ENCODE results near the gene FGF22. TPM values are rescaled to one million over a fixed set of nuclear protein-coding genes. Genes with fewer than 3 reads are reported as not detected.

Gene FGF22
- total and polyA plus RNA-seq, 2 donors (not counting 1 experiment from before 2014, with no cell fraction given): 0.34 to 2.9 TPM

DNA sequence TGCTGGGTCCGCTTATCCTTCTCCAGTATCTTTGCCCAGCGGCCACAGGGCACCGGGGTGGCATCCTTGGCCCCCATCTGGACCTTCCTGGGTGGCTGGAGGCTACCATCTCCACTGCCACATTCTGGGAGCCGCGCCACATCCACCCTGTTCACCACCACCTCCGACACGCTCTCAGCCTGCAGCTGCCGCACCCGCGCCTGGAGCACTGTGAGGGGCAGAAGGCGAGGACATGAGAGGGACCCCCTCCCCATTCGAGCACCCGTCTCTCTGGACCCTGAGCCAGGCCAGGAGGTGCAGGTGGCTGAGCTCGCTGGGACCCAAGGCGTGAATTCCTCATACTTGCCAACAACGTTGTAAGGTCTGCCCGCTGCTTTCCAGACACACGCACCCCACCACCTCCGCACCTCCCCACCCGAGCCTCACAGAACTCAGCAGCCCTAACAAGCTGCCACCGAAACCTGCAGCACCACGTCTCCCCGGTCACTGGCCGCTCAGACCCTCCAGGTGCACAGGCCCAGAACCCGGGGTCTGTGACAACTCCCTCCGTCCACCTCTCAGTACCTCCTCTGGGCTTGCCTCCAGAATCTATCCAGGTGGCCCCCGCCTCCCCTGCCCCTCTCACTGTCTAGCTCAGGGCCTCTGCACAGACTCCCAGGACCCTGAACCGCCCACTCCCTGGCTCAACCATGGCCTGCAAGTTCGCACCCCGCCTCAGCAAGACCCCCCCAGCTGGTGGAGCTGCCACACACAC is 9.5 kb upstream of the FGF22 start:
- TF ChIP-seq, protein P1, sequence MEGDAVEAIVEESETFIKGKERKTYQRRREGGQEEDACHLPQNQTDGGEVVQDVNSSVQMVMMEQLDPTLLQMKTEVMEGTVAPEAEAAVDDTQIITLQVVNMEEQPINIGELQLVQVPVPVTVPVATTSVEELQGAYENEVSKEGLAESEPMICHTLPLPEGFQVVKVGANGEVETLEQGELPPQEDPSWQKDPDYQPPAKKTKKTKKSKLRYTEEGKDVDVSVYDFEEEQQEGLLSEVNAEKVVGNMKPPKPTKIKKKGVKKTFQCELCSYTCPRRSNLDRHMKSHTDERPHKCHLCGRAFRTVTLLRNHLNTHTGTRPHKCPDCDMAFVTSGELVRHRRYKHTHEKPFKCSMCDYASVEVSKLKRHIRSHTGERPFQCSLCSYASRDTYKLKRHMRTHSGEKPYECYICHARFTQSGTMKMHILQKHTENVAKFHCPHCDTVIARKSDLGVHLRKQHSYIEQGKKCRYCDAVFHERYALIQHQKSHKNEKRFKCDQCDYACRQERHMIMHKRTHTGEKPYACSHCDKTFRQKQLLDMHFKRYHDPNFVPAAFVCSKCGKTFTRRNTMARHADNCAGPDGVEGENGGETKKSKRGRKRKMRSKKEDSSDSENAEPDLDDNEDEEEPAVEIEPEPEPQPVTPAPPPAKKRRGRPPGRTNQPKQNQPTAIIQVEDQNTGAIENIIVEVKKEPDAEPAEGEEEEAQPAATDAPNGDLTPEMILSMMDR (IDR thresholded peaks at IDR 0.05): no peak
- no peak for TF ChIP-seq EZH2 (IDR thresholded peaks at IDR 0.05; ENCODE audit: borderline replicate concordance, insufficient read depth, low read depth, low read length, poor library complexity, severe bottlenecking)
- Histone ChIP-seq H3K27me3 (replicated peaks in 1 of 4; ENCODE audit: control extremely low read depth in 1 of 4, control insufficient read depth in 3 of 4, insufficient read depth in 4 of 4, low read length in 3 of 4) (no peaks in the 10 kb centered on the region), H3K9ac (ENCODE audit: low read length) (no peak overlapping the region), H3K4me1 (ENCODE audit: control insufficient read depth in 2 of 2, insufficient read depth in 2 of 2, low read length in 2 of 2) (peaks cover 14 to 24% of the 10 kb centered on the region in 2 donors), H3K27ac (ENCODE audit: low read length in 2 of 2) (no peak overlapping the region), H3K9me3 (ENCODE audit: control extremely low read depth in 1 of 3, control insufficient read depth in 2 of 3, insufficient read depth in 1 of 3, low read length in 2 of 3) (no peaks in the 10 kb centered on the region), H3K4me2 (replicated peaks; ENCODE audit: low read depth, low read length, poor library complexity, severe bottlenecking) (no peak overlapping the region), H3K36me3 (replicated peaks in 1 of 2; ENCODE audit: control extremely low read depth in 1 of 2, control insufficient read depth in 1 of 2, extremely low read depth in 1 of 2, insufficient read depth in 2 of 2, low read length in 1 of 2) (peaks cover 0 to 26% of the 10 kb centered on the region in 2 experiments), H3K4me3 (ENCODE audit: control extremely low read depth in 1 of 5, extremely low read depth in 1 of 5, insufficient read depth in 1 of 5, low read depth in 2 of 5, low read length in 4 of 5) (no peak overlapping the region), H2AFZ (ENCODE audit: insufficient read depth, low read depth, low read length, poor library complexity, severe bottlenecking) (no peak overlapping the region), H3K79me2 (ENCODE audit: control insufficient read depth, insufficient read depth, low read length) (peaks cover 64% of the 10 kb centered on the region), H4K20me1 (ENCODE audit: control insufficient read depth, insufficient read depth, low read length, poor library complexity, severe bottlenecking) (peaks cover 48% of the 10 kb centered on the region)
- peaks cover 23% of the 10 kb centered on the region for H3K4me1 Mint-ChIP-seq
- no peak overlapping the region for H3K27ac Mint-ChIP-seq
- no peaks in the 10 kb centered on the region for H3K9me3 Mint-ChIP-seq (ENCODE audit: insufficient read depth)
- ChIA-PET POLR2A (interaction anchor here (0.6 kb wide), 1 partner anchor 209 kb away, joined by 6 read pairs; no protein-coding TSS in a partner anchor), CTCF (no interaction called here)
- no peak for DNase-seq
- no peak for ATAC-seq (ENCODE audit: low read depth)
- no peaks in the 10 kb centered on the region for H3K27me3 Mint-ChIP-seq
- no peak overlapping the region for H3K4me3 Mint-ChIP-seq
- intact Hi-C loops (cut with micrococcal nuclease): no loop called here
- WGBS (ENCODE audit: insufficient coverage): 98% methylated on average over 30 of the region's 30 CpGs

- peak overlapping the region; percentile 90 for H3K4me2 ChIP-seq (replicated peaks; ENCODE audit: low read depth, low read length, poor library complexity, severe bottlenecking)
- peak overlapping the region; percentile 72 to 93 (median 74) for H3K4me3 ChIP-seq (ENCODE audit: control extremely low read depth in 1 of 5, extremely low read depth in 1 of 5, insufficient read depth in 1 of 5, low read depth in 2 of 5, low read length in 4 of 5)
- 8% methylated on average over 35 of the region's 35 CpGs for WGBS (ENCODE audit: insufficient coverage)
- Mint-ChIP-seq H3K27ac (peak overlapping the region; percentile 89), H3K27me3 (no peaks in the 10 kb centered on the region), H3K9me3 (ENCODE audit: insufficient read depth) (no peaks in the 10 kb centered on the region), H3K4me1 (peaks cover 32% of the 10 kb centered on the region), H3K4me3 (peak overlapping the region; percentile 91)
- peak overlapping the region; percentile 16 to 75 for H3K27ac ChIP-seq (ENCODE audit: low read length in 2 of 2)
- CTCF ChIA-PET: no interaction called here
- ATAC-seq (ENCODE audit: low read depth): no peak
- no peak for DNase-seq
- TF ChIP-seq EZH2 (IDR thresholded peaks at IDR 0.05; ENCODE audit: borderline replicate concordance, insufficient read depth, low read depth, low read length, poor library complexity, severe bottlenecking): no peak
- TF ChIP-seq, protein P1 (IDR thresholded peaks at IDR 0.05): no peak
- peaks cover 0 to 22% of the 10 kb centered on the region in 2 experiments for H3K36me3 ChIP-seq (replicated peaks in 1 of 2; ENCODE audit: control extremely low read depth in 1 of 2, control insufficient read depth in 1 of 2, extremely low read depth in 1 of 2, insufficient read depth in 2 of 2, low read length in 1 of 2)
- peak overlapping the region; percentile 87 for H2AFZ ChIP-seq (ENCODE audit: insufficient read depth, low read depth, low read length, poor library complexity, severe bottlenecking)
- H3K79me2 ChIP-seq (ENCODE audit: control insufficient read depth, insufficient read depth, low read length): peaks cover 62% of the 10 kb centered on the region
- H4K20me1 ChIP-seq (ENCODE audit: control insufficient read depth, insufficient read depth, low read length, poor library complexity, severe bottlenecking): peaks cover 46% of the 10 kb centered on the region
- H3K27me3 ChIP-seq (replicated peaks in 1 of 4; ENCODE audit: control extremely low read depth in 1 of 4, control insufficient read depth in 3 of 4, insufficient read depth in 4 of 4, low read length in 3 of 4): peaks cover 0 to 2% (median 0%) of the 10 kb centered on the region in 4 experiments
- no peaks in the 10 kb centered on the region for H3K9me3 ChIP-seq (ENCODE audit: control extremely low read depth in 1 of 3, control insufficient read depth in 2 of 3, insufficient read depth in 1 of 3, low read length in 2 of 3)
- intact Hi-C loops (cut with micrococcal nuclease): loop anchor here (1.0 to 2.0 kb wide), 3 partner anchors 30 to 60 kb away; partner anchors contain the start of genes BSG and RNF126
- H3K9ac ChIP-seq (ENCODE audit: low read length): peak overlapping the region; percentile 79
- POLR2A ChIA-PET: no interaction called here
- H3K4me1 ChIP-seq (ENCODE audit: control insufficient read depth in 2 of 2, insufficient read depth in 2 of 2, low read length in 2 of 2): peaks cover 14 to 38% of the 10 kb centered on the region in 2 donors
Measured at GRCh38 chr19:632579-633067, 7.1 kb upstream of the FGF22 start.

All from B cell (primary cell).